HG03439 (cell line): Measurements from ENCODE around the gene PFKFB3.
"Not testable (repeated sequence)": the region's sequence is repeated elsewhere in the genome, so short reads cannot be mapped to it uniquely, and the experiment has no call there.

ENCODE experiments used
- ATAC-seq: cut with Tn5 transposase; IDR thresholded peaks from one replicate; pipeline ENCODE4 v1.9.1; 2021; ENCODE audit warnings: mild to moderate bottlenecking, moderate library complexity; ENCODE audit not compliant: unreplicated experiment

The PFKFB3 gene

GRCh38 chr10:6269432-6269831 lies 66.7 kb downstream of the PFKFB3 start:
- no peak for ATAC-seq

- peak; percentile 57 for ATAC-seq
Measured at GRCh38 chr10:6269953-6270867, 67.5 kb downstream of the PFKFB3 start.

DNA sequence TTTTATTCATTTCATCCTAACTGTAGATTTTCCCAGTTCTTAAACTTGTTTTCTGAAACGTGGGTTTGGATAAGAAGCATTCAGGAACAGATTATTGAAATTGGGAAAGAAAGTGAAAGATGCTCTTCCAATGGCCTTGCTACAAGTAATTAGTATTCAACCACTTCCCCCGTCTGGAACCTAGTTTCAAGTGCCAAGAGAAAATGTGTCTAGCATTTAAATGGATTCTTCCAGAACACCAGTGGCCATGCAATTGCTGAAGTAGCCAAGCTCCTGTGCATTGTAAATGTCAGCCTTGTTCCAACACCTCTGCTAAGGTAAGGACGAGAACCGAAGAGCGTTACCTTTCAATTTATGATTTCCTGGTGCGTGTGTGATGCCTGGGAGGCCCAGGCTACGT lies 68.2 kb downstream of the PFKFB3 start:
- ATAC-seq: no peak

- no peak for ATAC-seq
Measured at GRCh38 chr10:6271663-6272062, 68.9 kb downstream of the PFKFB3 start.

DNA sequence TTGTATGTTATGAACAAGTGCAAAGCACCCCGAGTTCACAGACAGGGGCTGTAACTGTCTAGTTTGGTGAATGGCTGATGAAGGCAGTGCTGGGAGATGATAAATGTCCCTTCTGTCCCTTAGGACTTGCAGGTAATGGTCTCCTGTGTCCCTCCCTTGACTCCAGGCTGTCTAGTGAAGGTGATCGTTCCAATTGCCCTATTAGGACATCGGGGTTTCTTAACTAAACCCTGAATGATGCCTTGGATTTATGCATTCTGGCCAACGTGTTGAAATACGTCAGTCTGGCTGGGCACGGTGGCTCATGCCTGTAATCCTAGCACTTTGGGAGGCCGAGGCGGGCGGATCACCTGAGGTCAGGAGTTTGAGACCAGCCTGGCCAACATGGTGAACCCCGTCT lies 69.4 kb downstream of the PFKFB3 start:
- no peak for ATAC-seq

- ATAC-seq: no peak
Measured at GRCh38 chr10:6273351-6273750, 70.6 kb downstream of the PFKFB3 start.

- no peak for ATAC-seq
Measured at GRCh38 chr10:6274040-6274439, 71.3 kb downstream of the PFKFB3 start.

DNA sequence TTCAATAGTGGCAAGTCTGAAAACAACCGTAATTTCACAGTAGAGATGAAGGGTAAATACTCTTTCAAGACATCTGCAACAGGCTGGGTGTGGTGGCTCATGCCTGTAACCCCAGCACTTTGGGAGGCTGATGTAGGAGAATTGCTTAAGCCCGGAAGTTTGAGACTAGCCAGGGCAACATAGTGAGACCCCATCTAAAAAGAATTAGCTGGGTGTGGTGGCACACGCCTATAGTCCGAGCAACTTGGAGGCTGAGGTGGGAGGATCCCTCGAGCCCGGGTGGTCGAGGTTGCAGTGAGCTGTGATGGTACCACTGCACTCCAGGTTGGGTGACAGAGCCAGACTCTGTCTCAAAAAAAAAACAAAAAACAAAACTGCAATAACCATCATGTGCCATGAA lies 71.8 kb downstream of the PFKFB3 start:
- no peak for ATAC-seq

DNA sequence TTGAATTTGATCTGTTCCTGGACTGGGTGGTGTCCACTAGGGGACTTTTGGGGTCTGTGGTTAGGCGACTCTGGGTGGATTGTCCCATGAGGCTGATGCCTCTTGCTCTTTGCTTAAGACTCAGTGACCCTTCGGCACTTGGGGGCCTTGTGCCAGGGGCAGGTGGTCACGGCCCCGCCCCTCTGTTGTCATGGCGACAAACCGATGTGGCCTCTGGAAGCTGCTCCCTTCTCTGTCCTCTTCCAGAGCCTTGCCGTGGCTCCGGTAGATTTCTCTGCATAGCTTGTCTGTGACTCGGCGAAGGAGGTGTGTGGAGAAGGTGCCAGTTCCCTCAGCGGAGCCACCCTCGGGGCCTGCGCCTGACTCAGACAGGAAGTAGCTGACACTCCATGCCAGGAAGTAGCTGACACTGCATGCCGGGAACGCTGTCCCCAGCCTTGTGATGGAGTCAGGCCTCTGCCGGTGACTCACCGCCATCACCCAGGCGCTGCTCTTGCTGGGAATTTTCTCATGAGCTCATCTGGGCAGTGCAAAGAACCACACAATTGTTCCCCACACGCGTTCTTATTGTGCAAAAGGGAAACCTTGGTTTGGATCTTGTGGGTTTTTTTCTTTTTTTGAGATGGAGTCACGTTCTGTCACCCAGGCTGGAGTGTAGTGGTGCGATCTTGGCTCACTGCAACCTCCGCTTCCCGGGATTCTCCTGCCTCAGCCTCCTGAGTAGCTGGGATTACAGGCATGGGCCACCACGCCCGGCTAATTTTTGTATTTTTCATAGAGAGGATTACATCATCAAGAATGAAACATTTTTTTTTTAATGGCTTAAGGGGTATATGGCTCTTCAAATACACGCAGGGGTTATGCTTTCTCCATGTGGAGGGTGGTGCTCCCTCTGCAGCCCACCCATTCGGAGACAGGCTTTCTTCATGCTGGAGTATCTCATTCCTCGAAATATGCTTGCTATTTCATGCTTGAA lies 72.6 kb downstream of the PFKFB3 start:
- peak; percentile 90 for ATAC-seq

- no peak for ATAC-seq
Measured at GRCh38 chr10:6276356-6276755, 73.6 kb downstream of the PFKFB3 start.

- no peak for ATAC-seq
Measured at GRCh38 chr10:6278519-6279120, 75.9 kb downstream of the PFKFB3 start.

DNA sequence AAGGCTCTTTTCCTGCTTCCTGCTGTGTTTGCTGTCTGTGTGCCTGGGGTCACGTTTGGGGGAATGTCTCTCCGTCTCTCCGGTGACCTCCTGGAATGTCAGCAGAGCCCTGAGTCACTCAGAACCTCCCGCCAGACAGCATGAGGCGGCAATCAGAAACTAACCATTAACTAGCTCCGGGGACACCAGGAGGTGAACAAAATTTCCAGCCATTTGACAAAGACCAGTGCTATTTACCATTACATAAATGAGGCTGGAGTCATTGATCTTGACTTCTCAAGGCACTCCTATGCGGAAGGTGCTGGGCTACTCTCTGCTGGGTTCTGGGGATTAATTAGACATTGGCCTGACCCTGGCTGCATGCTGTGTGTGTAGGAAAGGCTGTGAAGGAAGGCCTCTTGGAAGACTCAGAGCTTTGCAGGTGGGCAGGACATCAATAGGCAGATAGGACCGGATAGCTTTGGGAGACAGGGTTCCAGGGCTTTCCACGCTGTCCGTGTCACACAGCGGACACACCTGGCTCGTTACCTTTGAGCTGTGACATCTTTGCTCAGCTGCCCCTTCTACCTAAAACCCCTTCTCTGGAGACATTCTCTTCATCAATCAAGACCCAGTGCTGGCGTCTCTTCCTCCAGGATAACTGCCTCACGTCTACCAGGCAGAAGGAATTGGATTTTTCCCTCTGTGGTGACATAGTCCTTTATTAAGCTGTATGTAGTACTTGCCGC lies 77.0 kb downstream of the PFKFB3 start:
- ATAC-seq: no peak

- ATAC-seq: no peak
Measured at GRCh38 chr10:6280291-6280690, 77.6 kb downstream of the PFKFB3 start.

GRCh38 chr10:6282454-6282958 lies 79.8 kb downstream of the PFKFB3 start:
- ATAC-seq: no peak

DNA sequence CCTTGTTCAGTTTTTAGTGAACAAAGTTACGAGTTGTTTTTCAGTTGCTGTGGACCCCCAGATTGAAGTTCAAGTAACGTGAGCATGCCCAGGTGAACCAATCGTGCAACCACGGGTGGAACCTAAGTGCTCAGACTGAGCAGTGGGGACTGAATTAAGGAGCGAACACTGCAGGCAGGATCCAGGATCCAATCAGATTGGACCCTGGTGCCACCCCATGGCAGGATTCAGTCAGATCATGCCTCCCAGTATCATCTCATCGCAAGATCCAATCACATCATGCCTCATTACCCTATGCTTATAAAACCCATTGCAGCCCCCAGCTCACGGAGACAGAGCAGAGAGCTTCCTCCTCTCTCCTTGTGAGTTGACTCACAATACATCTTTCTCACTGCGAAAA lies 80.9 kb downstream of the PFKFB3 start:
- no peak for ATAC-seq

DNA sequence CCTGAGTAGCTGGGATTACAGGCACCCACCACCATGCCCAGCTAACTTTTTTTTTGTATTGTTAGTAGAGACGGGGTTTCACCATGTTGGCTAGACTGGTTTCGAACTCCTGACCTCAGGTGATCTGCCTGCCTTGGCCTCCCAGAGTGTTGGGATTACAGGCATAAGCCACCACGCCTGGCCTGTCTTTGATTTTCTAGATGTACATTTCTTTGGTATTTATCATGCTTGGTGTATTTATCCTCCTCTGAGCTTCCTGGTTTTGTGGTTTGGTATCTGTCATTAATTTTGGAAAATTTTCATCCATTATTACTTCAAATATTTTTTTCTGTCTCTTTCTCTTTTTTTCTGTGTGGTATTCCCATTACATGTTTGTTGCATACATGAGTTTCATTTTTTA lies 87.9 kb downstream of the PFKFB3 start:
- not testable (repeated sequence) for ATAC-seq

GRCh38 chr10:6292741-6293151 lies 90.0 kb downstream of the PFKFB3 start:
- no peak for ATAC-seq

DNA sequence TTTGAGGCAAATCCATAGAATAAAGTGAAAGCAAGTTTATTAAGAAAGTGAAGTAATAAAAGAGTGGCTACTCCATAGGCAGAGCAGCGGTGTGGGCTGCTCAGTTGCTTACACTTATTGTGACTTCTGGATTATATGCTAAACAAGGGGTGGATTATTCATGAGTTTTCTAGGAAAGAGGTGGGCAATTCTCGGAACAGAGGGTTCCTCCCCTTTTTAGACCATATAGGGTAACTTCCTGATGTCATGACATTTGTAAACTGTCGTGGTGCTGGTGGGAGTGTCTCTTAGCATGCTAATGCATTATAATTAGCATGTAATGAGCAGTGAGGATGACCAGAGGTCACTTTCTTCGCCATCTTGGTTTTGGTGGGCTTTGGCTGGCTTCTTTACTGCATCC lies 93.7 kb downstream of the PFKFB3 start:
- ATAC-seq: not testable (repeated sequence)

GRCh38 chr10:6296828-6297251 lies 94.1 kb downstream of the PFKFB3 start:
- ATAC-seq: no peak

- ATAC-seq: no peak
Measured at GRCh38 chr10:6297522-6297921, 94.8 kb downstream of the PFKFB3 start.
